K562 (cell line): ENCODE measurements around the gene CPED1. TPM values are rescaled to one million over a fixed set of nuclear protein-coding genes. Genes with fewer than 3 reads are reported as not detected.

Source experiments
- CBX5 ChIP-seq: IDR thresholded peaks from 2 replicates; pipeline ENCODE4 v1.6.1; 2014; ENCODE audit warnings: low read depth, borderline replicate concordance
- EP300 ChIP-seq: IDR thresholded peaks from 2 replicates; pipeline ENCODE4 v1.6.1; 2012; ENCODE audit warnings: low read length, improper control_type of control experiment
- FOXK2 ChIP-seq, 2 experiments: fragments of 450-650 bp; IDR thresholded peaks in 1 of 2; conservative IDR thresholded peaks in 1 of 2; 2 replicates each; pipeline ENCODE4 v1.6.1; 2016; ENCODE audit warnings: low read depth in 2 of 2, mild to moderate bottlenecking in 1 of 2
- KAT7 ChIP-seq: sonication (generic); formaldehyde crosslinking; IDR thresholded peaks from 2 replicates; pipeline ENCODE4 v1.8.0; 2022; ENCODE audit warnings: missing genetic modification reagents, mild to moderate bottlenecking, borderline replicate concordance
- MAFF ChIP-seq: IDR thresholded peaks from 2 replicates; pipeline ENCODE4 v1.6.1; 2012; ENCODE audit warnings: low read length, improper control_type of control experiment
- MAFG ChIP-seq: fragments of 450-650 bp; conservative IDR thresholded peaks from 2 replicates; pipeline ENCODE4 v1.6.1; 2016; ENCODE audit warnings: missing genetic modification characterization, missing compliant biosample characterization
- PRPF4 ChIP-seq: fragments of 200-400 bp; formaldehyde crosslinking; IDR thresholded peaks from one replicate; pipeline ENCODE4 v1.6.1; 2017; ENCODE audit warnings: low read length, low read depth, mild to moderate bottlenecking; ENCODE audit not compliant: insufficient read depth, poor library complexity, severe bottlenecking
- RBM14 ChIP-seq: fragments of 200-400 bp; formaldehyde crosslinking; IDR thresholded peaks from 2 replicates; pipeline ENCODE4 v1.6.1; 2018; ENCODE audit warnings: low read depth, mild to moderate bottlenecking, low read length, moderate library complexity, borderline replicate concordance; ENCODE audit not compliant: insufficient read depth
- RBM15 ChIP-seq: fragments of 200-400 bp; formaldehyde crosslinking; IDR thresholded peaks from 2 replicates; pipeline ENCODE4 v1.6.1; 2018; ENCODE audit warnings: mild to moderate bottlenecking, low read length, moderate library complexity; ENCODE audit not compliant: insufficient read depth
- RBM22 ChIP-seq: fragments of 200-400 bp; formaldehyde crosslinking; IDR thresholded peaks from 2 replicates; pipeline ENCODE4 v1.6.1; 2018; ENCODE audit warnings: low read length, low read depth; ENCODE audit not compliant: poor library complexity, severe bottlenecking
- RFX5 ChIP-seq: IDR thresholded peaks from 2 replicates; pipeline ENCODE4 v1.6.1; 2011; ENCODE audit warnings: low read depth, mild to moderate bottlenecking, improper control_type of control experiment, low read length
- SMARCC2 ChIP-seq: fragments of 450-650 bp; IDR thresholded peaks from 2 replicates; pipeline ENCODE4 v1.6.1; 2017; ENCODE audit warnings: antibody characterized with exemption, moderate library complexity, mild to moderate bottlenecking, low read depth
- SMC3 ChIP-seq: conservative IDR thresholded peaks from 2 replicates; pipeline ENCODE4 v1.6.1; 2011; ENCODE audit warnings: low read depth, low read length, improper control_type of control experiment; ENCODE audit not compliant: insufficient read depth
- SREBF1 ChIP-seq: fragments of 150-350 bp; IDR thresholded peaks from 2 replicates; pipeline ENCODE4 v1.6.1; 2014; ENCODE audit warnings: antibody characterized with exemption, low read depth, low read length, borderline replicate concordance
- TAF1 ChIP-seq: IDR thresholded peaks from 2 replicates; pipeline ENCODE4 v1.6.1; 2011; ENCODE audit warnings: mild to moderate bottlenecking, low read length, moderate library complexity; ENCODE audit not compliant: insufficient read depth, control insufficient read depth, severe bottlenecking; ENCODE audit errors: extremely low read depth
- TRIM28 ChIP-seq: fragments of 450-650 bp; IDR thresholded peaks from 2 replicates; pipeline ENCODE4 v1.6.1; 2017
- U2AF1 ChIP-seq: fragments of 200-400 bp; formaldehyde crosslinking; optimal IDR thresholded peaks from 2 replicates; pipeline ENCODE3; 2017; ENCODE audit warnings: mild to moderate bottlenecking, low read depth, low read length, moderate library complexity
- ZFP1 ChIP-seq: fragments of 450-650 bp; formaldehyde crosslinking; IDR thresholded peaks from 2 replicates; pipeline ENCODE4 v1.4.0; 2020; ENCODE audit warnings: mild to moderate bottlenecking, mixed read lengths
- ZFP30 ChIP-seq: fragments of 250-450 bp; sonication (Bioruptor Pico); IDR thresholded peaks from 2 replicates; pipeline ENCODE4 v1.8.0; 2022; ENCODE audit warnings: moderate library complexity, mild to moderate bottlenecking, inconsistent platforms, borderline replicate concordance
- ZNF347 ChIP-seq: fragments of 450-650 bp; formaldehyde crosslinking; IDR thresholded peaks from 2 replicates; pipeline ENCODE4 v1.4.0; 2020; ENCODE audit warnings: low read depth, mild to moderate bottlenecking, moderate library complexity
- polyA plus RNA-seq, 8 experiments: library from polyadenylated mRNA; depleted of rRNA in 4 of 8; stranded (reverse) in 5 of 8; unstranded in 3 of 8; fragments of >200 nt; fragmentation: Nextera tagmentation in 2 of 8; fragmentation: Illumina TruSeq in 1 of 8; extraction: Ambion mirVana in 2 of 8; extraction: Trizol in 1 of 8; gene quantifications; 2 replicates each; pipeline versions ENCODE4 v1.2.1 to v1.2.3, GENCODE V29; 2011 to 2014; ENCODE audit warnings: inconsistent platforms in 1 of 8, missing spikeins in 1 of 8
- total RNA-seq, 7 experiments: library from RNA; depleted of rRNA in 6 of 7; stranded (reverse); fragments of >200 nt in 6 of 7; fragmentation: Illumina TruSeq in 2 of 7; extraction: Trizol in 2 of 7; gene quantifications; 2 replicates each; pipeline versions ENCODE4 v1.2.1 to v1.2.3, GENCODE V29; 2011 to 2021; ENCODE audit warnings: low replicate concordance in 1 of 7
- TF ChIP-seq, protein P1 (sequence below): fragments of 450-650 bp; IDR thresholded peaks from one replicate; pipeline ENCODE4 v1.6.1; 2018; ENCODE audit warnings: mild to moderate bottlenecking, moderate library complexity; ENCODE audit not compliant: partially characterized antibody
- TF ChIP-seq, protein P2 (sequence below): fragments of 450-650 bp; IDR thresholded peaks from 2 replicates; pipeline ENCODE4 v1.6.1; 2018; ENCODE audit not compliant: partially characterized antibody

The CPED1 gene
- total and polyA plus RNA-seq, 9 of the 15 experiments (the other 6 are each of a cell fraction or from before 2014, with no cell fraction given) = 195 to 393 (median 290) TPM

DNA sequence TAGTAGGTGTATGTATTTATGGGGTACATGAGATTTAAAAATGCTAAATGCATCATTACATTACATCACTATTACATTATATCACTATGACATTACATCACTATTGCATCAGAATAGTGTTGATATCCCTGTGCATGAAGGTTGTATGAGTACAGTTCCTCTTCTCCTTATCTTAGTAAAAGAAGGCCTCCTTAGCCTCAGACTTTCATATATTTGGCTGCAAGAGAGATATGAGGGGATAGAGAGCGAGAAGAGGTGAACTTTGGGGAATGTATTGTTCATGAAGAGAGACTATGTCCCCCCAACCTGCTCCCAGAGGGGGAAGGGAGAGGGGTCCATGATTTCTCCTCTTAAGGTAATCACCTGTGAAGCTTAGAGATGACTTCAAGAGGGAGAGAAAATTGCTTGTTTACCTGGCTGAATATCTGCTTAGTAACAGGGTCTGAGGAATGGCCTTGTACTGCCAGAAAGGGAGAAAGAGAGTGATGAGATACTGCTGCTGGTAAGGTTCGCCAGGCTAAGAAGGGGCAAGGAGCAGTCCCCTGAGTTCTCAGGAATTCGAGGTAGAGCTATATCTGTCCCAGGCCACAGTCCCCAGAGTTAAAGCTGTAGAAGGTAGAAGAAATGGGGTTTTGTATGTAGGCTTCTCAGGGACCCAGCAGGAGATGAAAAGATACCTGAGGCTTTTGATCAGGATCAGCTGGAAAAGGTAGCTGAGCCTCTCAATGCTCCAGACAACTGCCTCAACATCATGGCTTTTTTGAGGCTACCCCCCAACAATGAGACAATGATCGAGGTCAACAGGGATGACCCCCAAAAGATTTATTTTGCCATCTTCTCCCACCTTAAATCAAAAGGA is 171.9 kb downstream of the CPED1 start (continued):
- TF ChIP-seq SMC3 (no peak), SREBF1 (no peak), EP300 (peak; percentile 95), ZNF347 (no peak), MAFG (no peak), MAFF (no peak), KAT7 (CRISPR knock-in tag) (no peak), RFX5 (no peak), FOXK2 (conservative IDR thresholded peaks at IDR 0.05 in 1 of 2, IDR thresholded peaks at IDR 0.05 in 1 of 2; ENCODE audit: low read depth in 2 of 2) (peak; percentile 68 to 78), TRIM28 (no peak), RBM22 (no peak), ZFP30 (CRISPR knock-in tag) (no peak), SMARCC2 (peak; percentile 73; the same call in 1 of the 2 replicates), RBM14 (no peak), RBM15 (no peak), ZFP1 (CRISPR knock-in tag) (0 out of 2 replicates have a peak, but pooled peaks have one; percentile 9), CBX5 (no peak), TAF1 (no peak), U2AF1 (no peak), PRPF4 (no peak)
- TF ChIP-seq, protein P1, sequence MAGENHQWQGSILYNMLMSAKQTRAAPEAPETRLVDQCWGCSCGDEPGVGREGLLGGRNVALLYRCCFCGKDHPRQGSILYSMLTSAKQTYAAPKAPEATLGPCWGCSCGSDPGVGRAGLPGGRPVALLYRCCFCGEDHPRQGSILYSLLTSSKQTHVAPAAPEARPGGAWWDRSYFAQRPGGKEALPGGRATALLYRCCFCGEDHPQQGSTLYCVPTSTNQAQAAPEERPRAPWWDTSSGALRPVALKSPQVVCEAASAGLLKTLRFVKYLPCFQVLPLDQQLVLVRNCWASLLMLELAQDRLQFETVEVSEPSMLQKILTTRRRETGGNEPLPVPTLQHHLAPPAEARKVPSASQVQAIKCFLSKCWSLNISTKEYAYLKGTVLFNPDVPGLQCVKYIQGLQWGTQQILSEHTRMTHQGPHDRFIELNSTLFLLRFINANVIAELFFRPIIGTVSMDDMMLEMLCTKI = peak; percentile 9
- TF ChIP-seq, protein P2, sequence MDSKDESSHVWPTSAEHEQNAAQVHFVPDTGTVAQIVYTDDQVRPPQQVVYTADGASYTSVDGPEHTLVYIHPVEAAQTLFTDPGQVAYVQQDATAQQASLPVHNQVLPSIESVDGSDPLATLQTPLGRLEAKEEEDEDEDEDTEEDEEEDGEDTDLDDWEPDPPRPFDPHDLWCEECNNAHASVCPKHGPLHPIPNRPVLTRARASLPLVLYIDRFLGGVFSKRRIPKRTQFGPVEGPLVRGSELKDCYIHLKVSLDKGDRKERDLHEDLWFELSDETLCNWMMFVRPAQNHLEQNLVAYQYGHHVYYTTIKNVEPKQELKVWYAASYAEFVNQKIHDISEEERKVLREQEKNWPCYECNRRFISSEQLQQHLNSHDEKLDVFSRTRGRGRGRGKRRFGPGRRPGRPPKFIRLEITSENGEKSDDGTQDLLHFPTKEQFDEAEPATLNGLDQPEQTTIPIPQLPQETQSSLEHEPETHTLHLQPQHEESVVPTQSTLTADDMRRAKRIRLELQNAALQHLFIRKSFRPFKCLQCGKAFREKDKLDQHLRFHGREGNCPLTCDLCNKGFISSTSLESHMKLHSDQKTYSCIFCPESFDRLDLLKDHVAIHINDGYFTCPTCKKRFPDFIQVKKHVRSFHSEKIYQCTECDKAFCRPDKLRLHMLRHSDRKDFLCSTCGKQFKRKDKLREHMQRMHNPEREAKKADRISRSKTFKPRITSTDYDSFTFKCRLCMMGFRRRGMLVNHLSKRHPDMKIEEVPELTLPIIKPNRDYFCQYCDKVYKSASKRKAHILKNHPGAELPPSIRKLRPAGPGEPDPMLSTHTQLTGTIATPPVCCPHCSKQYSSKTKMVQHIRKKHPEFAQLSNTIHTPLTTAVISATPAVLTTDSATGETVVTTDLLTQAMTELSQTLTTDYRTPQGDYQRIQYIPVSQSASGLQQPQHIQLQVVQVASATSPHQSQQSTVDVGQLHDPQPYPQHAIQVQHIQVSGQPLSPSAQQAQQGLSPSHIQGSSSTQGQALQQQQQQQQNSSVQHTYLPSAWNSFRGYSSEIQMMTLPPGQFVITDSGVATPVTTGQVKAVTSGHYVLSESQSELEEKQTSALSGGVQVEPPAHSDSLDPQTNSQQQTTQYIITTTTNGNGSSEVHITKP = no peak
